Measurements from ENCODE around the gene TTC17.

- TF ChIP-seq CTCF (IDR thresholded peaks at IDR 0.05; ENCODE audit: insufficient read depth, low read length, poor library complexity, severe bottlenecking): no peak
- no peak for TF ChIP-seq EZH2phosphoT487 (conservative IDR thresholded peaks at IDR 0.05; ENCODE audit: low read length)
Measured at GRCh38 chr11:43359422-43359818, 700 bp downstream of the TTC17 start.

Data from SU-DHL-6 (cell line).